VCaP (cell line): ENCODE data around the gene ELL2.
"Not testable (repeated sequence)": the region's sequence is repeated elsewhere in the genome, so short reads cannot be mapped to it uniquely, and the experiment has no call there.

Experiments used
- H3K27ac ChIP-seq: fragments of 450-650 bp; 2 replicates; pipeline ENCODE4 v1.5.1; 2017
- TF ChIP-seq, protein P1 (sequence below): fragments of 450-650 bp; conservative IDR thresholded peaks from 2 replicates; pipeline ENCODE4 v1.5.1; 2017; ENCODE audit warnings: mild to moderate bottlenecking, moderate library complexity

The ELL2 gene

DNA sequence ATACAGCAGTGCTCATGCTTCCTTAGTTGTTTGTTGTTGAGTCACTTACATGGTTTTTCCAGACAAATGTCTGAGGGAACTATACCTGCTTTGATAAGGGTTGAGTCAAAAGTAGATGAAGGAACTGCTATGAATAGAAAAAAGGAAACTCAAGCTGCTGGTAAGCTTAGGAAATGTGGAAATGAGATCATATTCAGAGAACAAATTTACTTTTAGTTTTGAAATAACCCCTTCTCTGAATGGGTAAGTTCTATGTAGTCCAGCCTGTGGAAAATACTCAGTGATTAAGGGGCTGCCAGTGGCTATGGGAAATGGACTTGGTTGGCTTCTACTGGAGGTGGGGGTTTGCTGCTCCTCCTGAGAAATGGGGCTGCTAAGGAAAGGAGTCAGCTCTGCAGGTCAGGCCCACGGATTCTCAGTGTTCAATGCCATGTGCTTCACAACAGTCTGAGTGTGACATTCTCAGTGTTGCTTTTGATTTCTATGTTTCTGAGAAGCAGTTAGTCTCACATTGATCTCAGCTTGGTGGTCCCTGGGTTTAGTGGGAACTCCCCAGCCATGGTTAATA is 91.5 kb downstream of the ELL2 start:
- no peak overlapping the region for H3K27ac ChIP-seq
- TF ChIP-seq, protein P1, sequence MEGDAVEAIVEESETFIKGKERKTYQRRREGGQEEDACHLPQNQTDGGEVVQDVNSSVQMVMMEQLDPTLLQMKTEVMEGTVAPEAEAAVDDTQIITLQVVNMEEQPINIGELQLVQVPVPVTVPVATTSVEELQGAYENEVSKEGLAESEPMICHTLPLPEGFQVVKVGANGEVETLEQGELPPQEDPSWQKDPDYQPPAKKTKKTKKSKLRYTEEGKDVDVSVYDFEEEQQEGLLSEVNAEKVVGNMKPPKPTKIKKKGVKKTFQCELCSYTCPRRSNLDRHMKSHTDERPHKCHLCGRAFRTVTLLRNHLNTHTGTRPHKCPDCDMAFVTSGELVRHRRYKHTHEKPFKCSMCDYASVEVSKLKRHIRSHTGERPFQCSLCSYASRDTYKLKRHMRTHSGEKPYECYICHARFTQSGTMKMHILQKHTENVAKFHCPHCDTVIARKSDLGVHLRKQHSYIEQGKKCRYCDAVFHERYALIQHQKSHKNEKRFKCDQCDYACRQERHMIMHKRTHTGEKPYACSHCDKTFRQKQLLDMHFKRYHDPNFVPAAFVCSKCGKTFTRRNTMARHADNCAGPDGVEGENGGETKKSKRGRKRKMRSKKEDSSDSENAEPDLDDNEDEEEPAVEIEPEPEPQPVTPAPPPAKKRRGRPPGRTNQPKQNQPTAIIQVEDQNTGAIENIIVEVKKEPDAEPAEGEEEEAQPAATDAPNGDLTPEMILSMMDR, result no peak

DNA sequence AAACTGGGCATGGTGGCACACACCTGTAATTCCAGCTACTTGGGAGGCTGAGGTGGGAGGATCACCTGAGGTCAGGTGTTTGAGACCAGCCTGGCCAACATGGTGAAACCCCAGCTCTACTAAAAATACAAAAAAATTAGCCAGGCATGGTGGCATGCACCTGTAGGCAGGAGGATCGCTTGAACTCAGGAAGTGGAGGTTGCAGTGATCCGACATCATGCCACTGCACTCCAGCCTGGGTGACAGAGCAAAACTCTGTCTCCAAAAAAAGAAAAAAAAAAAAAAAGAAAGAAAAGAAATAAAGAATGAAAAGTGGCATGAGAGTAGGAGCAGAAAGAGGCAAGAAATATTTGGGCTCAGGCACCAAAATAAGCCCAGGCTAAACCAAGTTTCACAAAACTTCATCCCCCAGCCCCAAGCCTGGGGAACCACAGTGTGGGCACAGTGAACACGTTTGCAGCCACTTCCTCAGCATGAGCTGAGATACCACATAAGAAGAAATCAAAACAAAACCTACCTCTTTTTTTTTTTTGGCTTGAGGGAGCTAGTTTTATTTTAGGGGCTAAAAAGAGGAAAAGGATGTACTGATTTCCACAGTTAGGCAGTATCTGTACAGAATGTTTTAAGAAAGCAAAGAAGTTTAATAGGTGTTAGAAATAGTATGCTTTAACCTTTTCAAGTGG is 92.3 kb downstream of the ELL2 start:
- H3K27ac ChIP-seq, result not testable (repeated sequence)

DNA sequence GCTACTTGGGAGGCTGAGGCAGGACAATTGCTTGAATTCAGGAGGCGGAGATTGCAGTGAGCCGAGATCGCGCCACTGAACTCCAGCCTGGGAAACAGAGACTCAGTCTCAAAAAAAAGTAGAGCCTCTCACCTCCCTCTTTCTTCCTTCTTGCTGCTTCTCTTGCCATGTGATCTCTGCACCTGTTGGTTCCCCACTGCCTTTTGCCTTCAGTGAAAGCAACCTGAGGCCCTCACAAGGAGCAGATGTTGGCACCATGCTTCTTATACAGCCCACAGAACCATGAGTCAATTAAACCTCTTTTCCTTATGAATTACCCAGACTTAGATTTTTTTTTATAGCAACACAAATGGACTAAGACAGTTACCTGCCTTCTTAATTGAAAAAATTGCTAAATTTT is 93.5 kb downstream of the ELL2 start:
- no peak overlapping the region for H3K27ac ChIP-seq
- TF ChIP-seq, protein P1, result no peak

DNA sequence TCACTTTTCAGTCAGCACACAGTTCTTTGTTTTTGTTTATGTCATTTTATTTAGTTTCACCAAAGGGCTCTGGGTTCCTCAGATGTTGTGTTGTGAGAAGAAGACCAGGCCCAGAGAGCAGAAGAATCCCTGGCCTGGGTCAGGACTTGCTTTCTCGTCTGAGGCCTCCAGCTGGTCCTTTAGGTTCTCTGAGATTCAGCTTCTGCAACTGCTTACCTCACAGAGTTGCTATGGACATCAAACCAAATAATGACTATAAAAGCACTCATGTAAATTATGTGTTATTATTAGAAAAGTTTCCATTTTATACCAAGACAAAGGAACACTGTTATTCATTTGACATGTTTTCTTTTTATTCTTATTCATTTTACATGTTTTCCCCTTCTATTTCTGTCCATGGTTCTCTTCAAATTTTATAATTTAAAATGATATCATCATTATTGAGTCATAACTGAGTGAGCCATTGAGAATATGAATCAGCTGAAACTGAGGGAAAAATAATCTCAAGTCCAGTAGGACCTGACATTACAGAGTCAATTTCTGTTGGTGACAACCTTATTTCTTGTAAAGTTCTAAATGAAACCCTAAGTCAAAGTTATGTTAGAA is 95.1 kb downstream of the ELL2 start:
- H3K27ac ChIP-seq, result no peak overlapping the region

DNA sequence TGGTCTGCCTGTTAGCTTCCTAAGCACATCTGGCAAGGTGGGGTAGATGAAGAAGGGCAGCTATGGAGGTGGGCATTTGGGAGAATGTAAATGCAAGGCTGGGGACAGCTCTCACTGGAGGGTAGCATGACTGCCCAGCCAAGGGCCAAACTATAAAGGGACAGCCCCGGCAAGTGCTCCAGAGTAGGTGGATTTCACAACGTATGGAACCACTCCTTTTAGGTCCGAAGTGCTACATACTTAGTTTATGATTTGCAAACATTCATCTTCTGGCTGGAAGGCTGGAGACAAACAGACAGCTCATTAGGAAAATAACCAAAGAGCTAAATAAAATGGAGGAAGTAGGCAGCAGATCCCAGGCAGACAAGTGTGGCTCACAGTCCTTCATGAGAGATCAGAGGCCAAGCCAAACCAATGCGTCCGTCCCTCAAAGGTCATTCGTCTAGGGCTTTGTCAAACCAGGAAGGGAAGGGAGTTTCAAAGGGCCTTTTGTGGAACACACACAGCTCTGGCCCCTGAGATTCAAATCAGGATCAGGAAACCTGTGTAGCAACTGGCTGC is 96.6 kb downstream of the ELL2 start:
- TF ChIP-seq, protein P1, result no peak
- no peak overlapping the region for H3K27ac ChIP-seq

More for the DNA sequence above, 95.1 kb downstream of the ELL2 start:
- TF ChIP-seq, protein P1, result no peak

DNA sequence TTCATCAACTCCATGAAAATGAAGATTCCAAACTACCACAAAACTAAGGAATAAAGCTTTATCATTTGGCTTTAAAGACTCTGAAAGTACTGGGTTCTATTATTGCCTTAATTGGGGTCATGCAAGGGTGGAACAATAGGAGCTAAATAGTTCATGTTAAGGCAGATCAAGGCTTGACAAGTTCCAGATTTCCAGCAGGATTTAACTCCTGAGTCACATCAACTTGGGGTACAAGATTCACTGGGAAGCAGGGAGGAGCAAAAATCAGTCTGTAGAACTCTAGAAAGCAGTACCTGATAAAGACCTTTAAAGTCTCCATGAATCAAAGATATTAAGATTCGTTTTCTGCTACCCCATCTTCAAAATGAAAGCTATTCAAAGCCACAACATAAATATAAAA is 97.2 kb downstream of the ELL2 start:
- TF ChIP-seq, protein P1, result no peak
- no peak overlapping the region for H3K27ac ChIP-seq

DNA sequence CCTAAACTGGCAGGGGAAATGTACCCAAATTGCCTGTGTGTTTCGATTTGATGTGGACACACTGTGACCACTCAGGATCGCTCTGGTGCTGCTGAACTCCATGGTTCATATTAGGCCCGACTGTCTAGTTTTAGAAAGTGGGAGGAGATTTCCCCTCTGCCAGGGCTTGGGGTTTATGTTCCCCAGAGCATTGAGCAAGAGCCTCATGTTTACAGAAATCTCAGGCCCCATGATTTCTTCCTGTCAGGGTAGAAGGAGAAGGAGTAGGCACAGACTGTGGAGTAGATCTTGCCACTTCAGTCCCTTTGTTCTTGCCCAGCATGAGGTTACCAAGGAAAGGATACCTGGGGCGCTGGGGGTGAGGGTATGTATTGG is 98.3 kb downstream of the ELL2 start:
- peak overlapping the region; percentile 6; the same call in 1 of the 2 replicates for H3K27ac ChIP-seq

More for the DNA sequence above, 98.3 kb downstream of the ELL2 start:
- TF ChIP-seq, protein P1, result no peak
